IMR-90 (cell line): ENCODE data around the gene SPATA46.

Experiments used
- CTCF ChIP-seq: conservative IDR thresholded peaks from 2 replicates; pipeline ENCODE4 v1.5.1; 2012; ENCODE audit warnings: mild to moderate bottlenecking, low read depth, low read length, improper control_type of control experiment
- NFE2L2 ChIP-seq: fragments of 150-350 bp; IDR thresholded peaks from 2 replicates; pipeline ENCODE4 v1.6.1; 2016; ENCODE audit warnings: low read depth, mild to moderate bottlenecking, low read length
- POLR2A ChIP-seq: IDR thresholded peaks from 2 replicates; pipeline ENCODE4 v1.6.1; 2012; ENCODE audit warnings: mild to moderate bottlenecking, low read depth, low read length
- RCOR1 ChIP-seq: IDR thresholded peaks from 2 replicates; pipeline ENCODE4 v1.6.1; 2012; ENCODE audit warnings: mild to moderate bottlenecking, low read length, improper control_type of control experiment; ENCODE audit not compliant: insufficient replicate concordance
- RFX5 ChIP-seq: IDR thresholded peaks from 2 replicates; pipeline ENCODE4 v1.8.0; 2012; ENCODE audit warnings: low read depth, mild to moderate bottlenecking, low read length, moderate library complexity

GRCh38 chr1:162343470-162343869, 33.2 kb downstream of the SPATA46 start:
- no peak for TF ChIP-seq POLR2A
- TF ChIP-seq CTCF = no peak
- TF ChIP-seq NFE2L2 = no peak
- no peak for TF ChIP-seq RFX5
- no peak for TF ChIP-seq RCOR1
